Measurements from ENCODE around the gene JAML.

The JAML gene

GRCh38 chr11:118215262-118215661 is 9.5 kb downstream of the JAML start:
- DNase-seq = no peak

GRCh38 chr11:118214210-118214914 is 10.4 kb downstream of the JAML start:
- no peak for DNase-seq

GRCh38 chr11:118213781-118214180 is 11.0 kb downstream of the JAML start:
- no peak for DNase-seq

- no peak for DNase-seq
Measured at GRCh38 chr11:118213201-118213600, 11.6 kb downstream of the JAML start.

GRCh38 chr11:118212781-118213191 is 12.0 kb downstream of the JAML start:
- DNase-seq = no peak

GRCh38 chr11:118212131-118212725 is 12.6 kb downstream of the JAML start:
- DNase-seq = no peak

- DNase-seq = no peak
Measured at GRCh38 chr11:118211006-118211405, 13.8 kb downstream of the JAML start.

- DNase-seq = no peak
Measured at GRCh38 chr11:118210323-118210722, 14.5 kb downstream of the JAML start.

GRCh38 chr11:118209033-118209432 is 15.8 kb downstream of the JAML start:
- no peak for DNase-seq

GRCh38 chr11:118207079-118207478 is 17.7 kb downstream of the JAML start:
- no peak for DNase-seq

GRCh38 chr11:118206391-118207031 is 18.3 kb downstream of the JAML start:
- DNase-seq = no peak

- no peak for DNase-seq
Measured at GRCh38 chr11:118205606-118206378, 19.0 kb downstream of the JAML start.

GRCh38 chr11:118202599-118203422 is 22.0 kb downstream of the JAML start:
- no peak for DNase-seq

GRCh38 chr11:118201966-118202365 is 22.8 kb downstream of the JAML start:
- no peak for DNase-seq

- DNase-seq = no peak
Measured at GRCh38 chr11:118200901-118201680, 23.7 kb downstream of the JAML start.

- no peak for DNase-seq
Measured at GRCh38 chr11:118200497-118200896, 24.3 kb downstream of the JAML start.

GRCh38 chr11:118199135-118199534 is 25.7 kb downstream of the JAML start:
- no peak for DNase-seq

- DNase-seq = peak; percentile 8 to 45
Measured at GRCh38 chr11:118198370-118198769, 26.4 kb downstream of the JAML start.

GRCh38 chr11:118194835-118195627 is 29.8 kb downstream of the JAML start:
- DNase-seq = no peak

GRCh38 chr11:118193910-118194566 is 30.8 kb downstream of the JAML start:
- no peak for DNase-seq
